Measurements from ENCODE around the gene HIVEP2. TPM values are rescaled to one million over a fixed set of nuclear protein-coding genes. Genes with fewer than 3 reads are reported as not detected.

The HIVEP2 gene
- total RNA-seq, 1 experiment from 2014 or later, result 9.1 TPM

DNA sequence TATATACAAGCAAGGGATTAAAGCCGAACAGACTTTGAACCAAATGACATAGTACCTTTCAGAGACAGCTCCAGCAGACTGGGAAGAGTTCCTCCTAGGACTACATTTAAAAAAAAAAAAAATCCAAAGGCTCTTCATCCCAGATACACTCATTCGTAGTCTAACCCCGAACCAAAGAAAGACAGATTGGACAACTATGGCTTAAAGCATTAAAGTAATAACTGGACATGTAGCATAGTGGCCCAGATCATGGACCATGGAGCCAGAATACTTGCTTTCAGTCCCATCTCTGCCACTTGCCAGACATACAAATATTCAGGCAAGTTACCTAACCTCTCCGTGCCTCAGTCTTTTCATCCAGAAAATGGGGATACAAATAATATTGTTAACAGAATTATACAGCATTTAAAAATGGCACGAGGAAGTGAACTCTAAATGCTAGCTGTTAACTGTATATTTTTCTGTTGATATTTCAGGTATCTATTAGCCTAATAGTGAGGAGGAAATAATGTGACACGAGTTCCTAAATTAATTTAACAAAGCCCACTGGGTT is 123.7 kb downstream of the HIVEP2 start:
- no peak overlapping the region for H3K4me2 ChIP-seq (ENCODE audit: low read length)
- H3K27ac ChIP-seq (ENCODE audit: low read length), result no peak overlapping the region
- H4K20me1 ChIP-seq (ENCODE audit: low read length), result no peaks in the 10 kb centered on the region
- H3K9ac ChIP-seq (ENCODE audit: low read length), result no peak overlapping the region
- no peaks in the 10 kb centered on the region for H3K36me3 ChIP-seq (ENCODE audit: low read depth, low read length)
- DNase-seq, result no peak
- no peaks in the 10 kb centered on the region for H3K79me2 ChIP-seq (ENCODE audit: low read length)
- H2AFZ ChIP-seq (ENCODE audit: low read length), result no peak overlapping the region
- ChIA-PET CTCF (interaction anchor here (0.6 kb wide), 1 partner anchor 12 kb away, joined by 4 read pairs; no protein-coding TSS in a partner anchor), POLR2A (ENCODE audit: unreplicated experiment) (no interaction called here)
- no TSS peak for BruUV-seq (replicated peaks)
- no peak for ATAC-seq
- no peak overlapping the region for H3K4me3 ChIP-seq (ENCODE audit: low read length)
- TF ChIP-seq EZH2phosphoT487 (IDR thresholded peaks at IDR 0.05; ENCODE audit: borderline replicate concordance, low read length) (no peak), EZH2 (IDR thresholded peaks at IDR 0.05; ENCODE audit: low read length, unreplicated experiment) (no peak)
- TF ChIP-seq, protein P1, sequence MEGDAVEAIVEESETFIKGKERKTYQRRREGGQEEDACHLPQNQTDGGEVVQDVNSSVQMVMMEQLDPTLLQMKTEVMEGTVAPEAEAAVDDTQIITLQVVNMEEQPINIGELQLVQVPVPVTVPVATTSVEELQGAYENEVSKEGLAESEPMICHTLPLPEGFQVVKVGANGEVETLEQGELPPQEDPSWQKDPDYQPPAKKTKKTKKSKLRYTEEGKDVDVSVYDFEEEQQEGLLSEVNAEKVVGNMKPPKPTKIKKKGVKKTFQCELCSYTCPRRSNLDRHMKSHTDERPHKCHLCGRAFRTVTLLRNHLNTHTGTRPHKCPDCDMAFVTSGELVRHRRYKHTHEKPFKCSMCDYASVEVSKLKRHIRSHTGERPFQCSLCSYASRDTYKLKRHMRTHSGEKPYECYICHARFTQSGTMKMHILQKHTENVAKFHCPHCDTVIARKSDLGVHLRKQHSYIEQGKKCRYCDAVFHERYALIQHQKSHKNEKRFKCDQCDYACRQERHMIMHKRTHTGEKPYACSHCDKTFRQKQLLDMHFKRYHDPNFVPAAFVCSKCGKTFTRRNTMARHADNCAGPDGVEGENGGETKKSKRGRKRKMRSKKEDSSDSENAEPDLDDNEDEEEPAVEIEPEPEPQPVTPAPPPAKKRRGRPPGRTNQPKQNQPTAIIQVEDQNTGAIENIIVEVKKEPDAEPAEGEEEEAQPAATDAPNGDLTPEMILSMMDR (conservative IDR thresholded peaks at IDR 0.05; ENCODE audit: low read depth, low read length), result no peak
- no peaks in the 10 kb centered on the region for H3K9me2 ChIP-seq (replicated peaks; ENCODE audit: low read length)
- intact Hi-C loops (cut with micrococcal nuclease), result no loop called here
- no peaks in the 10 kb centered on the region for H3K27me3 ChIP-seq (ENCODE audit: low read length)
- H3K9me3 ChIP-seq (ENCODE audit: low read length), result no peaks in the 10 kb centered on the region
- H3K4me1 ChIP-seq (ENCODE audit: insufficient read depth, low read length), result 0 out of 2 replicates have a peak, but pooled peaks cover 3% of the 10 kb centered on the region
- no peaks in the 10 kb centered on the region for H3F3A ChIP-seq (ENCODE audit: low read length, unreplicated experiment)

DNA sequence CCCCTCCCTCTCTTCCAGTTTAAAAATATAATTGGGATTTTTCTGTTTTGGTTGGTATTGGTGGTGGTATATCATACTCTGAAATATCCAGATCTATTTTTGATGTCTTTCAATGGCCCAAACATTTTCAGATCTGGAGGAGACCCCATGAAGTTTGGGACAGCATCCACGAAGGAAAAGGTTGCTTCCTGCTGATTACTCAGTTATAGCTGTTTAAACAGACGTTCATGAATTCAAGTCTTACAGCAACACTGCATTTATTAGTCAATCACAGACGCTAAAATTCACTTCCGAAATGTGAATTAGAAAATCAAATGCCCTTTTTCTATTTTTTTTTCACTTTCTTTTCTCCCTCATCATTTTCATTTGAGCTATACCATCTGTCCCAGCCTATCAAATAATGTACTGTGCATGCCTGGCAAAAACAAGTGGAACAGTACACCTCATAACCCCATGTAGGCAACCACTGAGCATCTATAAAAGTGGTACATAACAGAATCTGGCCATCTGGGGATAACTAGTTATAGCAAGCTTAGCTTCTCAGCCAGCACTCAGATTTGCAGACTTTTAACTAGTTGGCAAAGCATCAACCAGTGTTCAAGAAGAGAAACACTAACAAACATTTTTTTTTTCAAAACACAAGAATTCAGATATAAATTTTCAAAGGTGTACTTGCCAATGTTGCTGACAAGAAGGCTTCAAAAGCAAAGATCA is 124.5 kb downstream of the HIVEP2 start:
- H3K9me3 ChIP-seq (ENCODE audit: low read length), result no peaks in the 10 kb centered on the region
- H4K20me1 ChIP-seq (ENCODE audit: low read length), result no peaks in the 10 kb centered on the region
- no peaks in the 10 kb centered on the region for H3K36me3 ChIP-seq (ENCODE audit: low read depth, low read length)
- DNase-seq, result no peak
- H3K79me2 ChIP-seq (ENCODE audit: low read length), result no peaks in the 10 kb centered on the region
- peak overlapping the region; percentile 40 for H3K27ac ChIP-seq (ENCODE audit: low read length)
- ChIA-PET POLR2A (ENCODE audit: unreplicated experiment) (no interaction called here), CTCF (no interaction called here)
- no peaks in the 10 kb centered on the region for H3K9me2 ChIP-seq (replicated peaks; ENCODE audit: low read length)
- no peak overlapping the region for H2AFZ ChIP-seq (ENCODE audit: low read length)
- H3K9ac ChIP-seq (ENCODE audit: low read length), result peak overlapping the region; percentile 29; the same call in 1 of the 2 replicates
- no TSS peak for BruUV-seq (replicated peaks)
- H3K4me3 ChIP-seq (ENCODE audit: low read length), result no peak overlapping the region
- no peak overlapping the region for H3K4me2 ChIP-seq (ENCODE audit: low read length)
- no peak for ATAC-seq
- no peaks in the 10 kb centered on the region for H3F3A ChIP-seq (ENCODE audit: low read length, unreplicated experiment)
- H3K27me3 ChIP-seq (ENCODE audit: low read length), result no peaks in the 10 kb centered on the region
- intact Hi-C loops (cut with micrococcal nuclease), result no loop called here
- H3K4me1 ChIP-seq (ENCODE audit: insufficient read depth, low read length), result 0 out of 2 replicates have a peak, but pooled peaks cover 3% of the 10 kb centered on the region
- no peak for TF ChIP-seq EZH2phosphoT487 (IDR thresholded peaks at IDR 0.05; ENCODE audit: borderline replicate concordance, low read length)
- TF ChIP-seq EZH2 (IDR thresholded peaks at IDR 0.05; ENCODE audit: low read length, unreplicated experiment), result no peak
- TF ChIP-seq, protein P1 (conservative IDR thresholded peaks at IDR 0.05; ENCODE audit: low read depth, low read length), result no peak

Data from PC-3 (cell line).